ENCODE results near the gene SLC25A36.

GRCh38 chr3:141015481-141015880 is 73.8 kb downstream of the SLC25A36 start:
- no peak for TF ChIP-seq CTCF (conservative IDR thresholded peaks at IDR 0.05; ENCODE audit: low read length)
- no peak for TF ChIP-seq EZH2phosphoT487 (IDR thresholded peaks at IDR 0.05; ENCODE audit: borderline replicate concordance, low read depth, low read length)
